Hepatocyte (in vitro differentiated cells): ENCODE data around the gene CNTNAP2. TPM values are rescaled to one million over a fixed set of nuclear protein-coding genes. Genes with fewer than 3 reads are reported as not detected.

Source experiments
- DNase-seq: peaks from one replicate; pipeline ENCODE4 v3.0.0-alpha.2; 2016; ENCODE audit warnings: low spot score
- H2AFZ ChIP-seq: fragments of 200-600 bp; sonication (generic); 2 replicates; pipeline ENCODE4 v1.6.0; 2016; ENCODE audit warnings: antibody characterized with exemption, mild to moderate bottlenecking
- H3K27ac ChIP-seq: fragments of 200-600 bp; sonication (generic); 2 replicates; pipeline ENCODE4 v1.5.1; 2016; ENCODE audit warnings: mild to moderate bottlenecking
- H3K27me3 ChIP-seq: fragments of 200-600 bp; sonication (generic); 2 replicates; pipeline ENCODE4 v1.6.1; 2016
- H3K36me3 ChIP-seq: fragments of 200-600 bp; sonication (generic); replicated peaks from 2 replicates; pipeline ENCODE4 v1.5.1; 2016; ENCODE audit warnings: low read depth; ENCODE audit not compliant: insufficient read depth
- H3K4me1 ChIP-seq: fragments of 200-600 bp; sonication (generic); 2 replicates; pipeline ENCODE4 v1.5.1; 2016; ENCODE audit warnings: mild to moderate bottlenecking, moderate library complexity; ENCODE audit not compliant: insufficient read depth
- H3K4me2 ChIP-seq: fragments of 200-600 bp; sonication (generic); 2 replicates; pipeline ENCODE4 v1.6.0; 2016
- H3K4me3 ChIP-seq: fragments of 200-600 bp; sonication (generic); 2 replicates; pipeline ENCODE4 v1.5.1; 2016; ENCODE audit warnings: mild to moderate bottlenecking
- H3K79me2 ChIP-seq: fragments of 200-600 bp; sonication (generic); 2 replicates; pipeline ENCODE4 v1.6.0; 2017; ENCODE audit warnings: mild to moderate bottlenecking
- H3K9me2 ChIP-seq: fragments of 200-600 bp; sonication (generic); replicated peaks from 2 replicates; pipeline ENCODE4 v1.6.0; 2017; ENCODE audit warnings: mild to moderate bottlenecking; ENCODE audit not compliant: insufficient read depth
- H3K9me3 ChIP-seq: fragments of 200-600 bp; sonication (generic); 2 replicates; pipeline ENCODE4 v1.5.1; 2016; ENCODE audit warnings: low read depth, mild to moderate bottlenecking
- H4K20me1 ChIP-seq: fragments of 200-600 bp; sonication (generic); 2 replicates; pipeline ENCODE4 v1.6.0; 2016; ENCODE audit warnings: mild to moderate bottlenecking; ENCODE audit not compliant: insufficient read depth, poor library complexity, severe bottlenecking
- CTCF ChIP-seq: fragments of 200-600 bp; sonication (generic); IDR thresholded peaks from 2 replicates; pipeline ENCODE4 v1.5.1; 2016; ENCODE audit warnings: antibody characterized with exemption, mild to moderate bottlenecking; ENCODE audit not compliant: poor library complexity
- EZH2 ChIP-seq: fragments of 200-600 bp; sonication (generic); IDR thresholded peaks from 2 replicates; pipeline ENCODE4 v1.6.1; 2016; ENCODE audit warnings: antibody characterized with exemption, mild to moderate bottlenecking, borderline replicate concordance
- EZH2phosphoT487 ChIP-seq: fragments of 200-600 bp; sonication (generic); IDR thresholded peaks from one replicate; pipeline ENCODE4 v1.6.1; 2018; ENCODE audit warnings: antibody characterized with exemption, mild to moderate bottlenecking, low read depth, moderate library complexity; ENCODE audit not compliant: unreplicated experiment, severe bottlenecking
- WGBS: methylation state at CpG from one replicate; pipeline ENCODE4 v1.1.6; 2016; ENCODE audit warnings: low lambda C conversion rate; ENCODE audit errors: missing lambda C conversion rate; 5-methylcytosine and 5-hydroxymethylcytosine counted together
- polyA plus RNA-seq: library from polyadenylated mRNA; unstranded; fragments of >200 nt; fragmentation: Nextera tagmentation; extraction: Ambion mirVana; gene quantifications from 2 replicates; pipeline ENCODE4 v1.2.1, GENCODE V29; 2016
- total RNA-seq: library from RNA; depleted of rRNA; stranded (reverse); fragments of >200 nt; gene quantifications from 2 replicates; pipeline ENCODE4 v1.2.3, GENCODE V29; 2014

Gene CNTNAP2
- total and polyA plus RNA-seq, 2 experiments from 2014 or later, result 7.5 to 14.7 TPM

DNA sequence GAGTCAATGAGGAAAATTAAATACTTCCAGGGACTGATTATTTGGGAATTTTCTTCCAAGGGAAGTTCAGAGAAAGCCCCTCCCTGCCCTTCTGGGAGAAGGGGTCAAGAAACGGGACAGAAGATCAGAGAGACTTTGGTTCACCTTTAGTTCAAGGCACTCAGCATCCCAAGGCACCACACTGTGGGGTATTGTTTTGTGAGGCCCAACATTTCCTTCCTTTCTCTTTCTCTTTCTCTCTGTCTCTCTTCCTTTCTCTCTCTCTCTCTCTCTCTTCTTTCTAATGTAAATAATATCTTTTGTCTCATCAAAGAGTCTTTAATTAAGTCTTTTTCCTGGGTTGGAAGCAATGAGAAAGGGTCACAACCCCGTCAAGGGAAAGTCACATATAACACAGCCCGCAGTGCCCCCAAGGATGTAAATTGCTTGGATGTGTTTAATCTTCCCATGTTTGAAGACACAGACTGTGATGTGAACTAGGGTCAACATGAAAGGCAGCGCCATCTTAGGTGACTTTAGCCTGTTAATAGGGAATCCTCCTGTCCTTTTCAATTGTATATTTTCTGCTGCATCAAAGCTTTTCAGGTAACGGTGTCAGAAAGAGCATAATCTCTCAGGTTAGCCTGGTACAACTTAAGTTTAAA, 1490.7 kb downstream of the CNTNAP2 start:
- Histone ChIP-seq H3K4me3 (no peak overlapping the region), H3K4me1 (no peaks in the 10 kb centered on the region), H3K27ac (no peak overlapping the region), H3K4me2 (no peak overlapping the region), H3K79me2 (no peaks in the 10 kb centered on the region), H3K9me2 (no peaks in the 10 kb centered on the region), H4K20me1 (no peaks in the 10 kb centered on the region), H2AFZ (no peak overlapping the region), H3K27me3 (no peaks in the 10 kb centered on the region), H3K9me3 (no peaks in the 10 kb centered on the region), H3K36me3 (no peaks in the 10 kb centered on the region)
- no peak for DNase-seq
- 48% methylated on average over 5 of the region's 5 CpGs for WGBS
- no peak for TF ChIP-seq CTCF
- no peak for TF ChIP-seq EZH2

GRCh38 chr7:147611431-147611830, 1494.8 kb downstream of the CNTNAP2 start:
- TF ChIP-seq CTCF (no peak), EZH2 (no peak), EZH2phosphoT487 (no peak)
- no peak for DNase-seq
- Histone ChIP-seq H2AFZ (no peak overlapping the region), H3K27ac (no peak overlapping the region), H3K36me3 (no peaks in the 10 kb centered on the region), H3K79me2 (no peaks in the 10 kb centered on the region), H3K4me3 (no peak overlapping the region), H4K20me1 (no peaks in the 10 kb centered on the region), H3K4me2 (no peak overlapping the region), H3K9me2 (no peaks in the 10 kb centered on the region), H3K4me1 (no peaks in the 10 kb centered on the region), H3K27me3 (no peaks in the 10 kb centered on the region), H3K9me3 (no peaks in the 10 kb centered on the region)
- WGBS, result 93% methylated on average over 1 of the region's 1 CpG

GRCh38 chr7:147635288-147635687, 1518.7 kb downstream of the CNTNAP2 start:
- H3K4me1 ChIP-seq, result no peaks in the 10 kb centered on the region
- H3K27me3 ChIP-seq, result no peaks in the 10 kb centered on the region
- no peaks in the 10 kb centered on the region for H3K36me3 ChIP-seq
- no peaks in the 10 kb centered on the region for H3K9me2 ChIP-seq
- TF ChIP-seq EZH2 (no peak), EZH2phosphoT487 (no peak), CTCF (no peak)
- H3K4me2 ChIP-seq, result no peak overlapping the region
- 70% methylated on average over 3 of the region's 3 CpGs for WGBS
- no peak overlapping the region for H3K27ac ChIP-seq
- H3K79me2 ChIP-seq, result no peaks in the 10 kb centered on the region
- no peak for DNase-seq
- H2AFZ ChIP-seq, result no peak overlapping the region
- H3K9me3 ChIP-seq, result peaks cover 5% of the 10 kb centered on the region
- H3K4me3 ChIP-seq, result no peak overlapping the region
- H4K20me1 ChIP-seq, result no peaks in the 10 kb centered on the region
